ENCODE results near the gene MAST3. TPM values are rescaled to one million over a fixed set of nuclear protein-coding genes. Genes with fewer than 3 reads are reported as not detected.
"Not testable (repeated sequence)": the region's sequence is repeated elsewhere in the genome, so short reads cannot be mapped to it uniquely, and the experiment has no call there.

MAST3 gene
- polyA plus RNA-seq, 3 donors, result 6.8 to 34.0 (median 12.4) TPM

- H3K9me3 ChIP-seq (replicated peaks in 1 of 2; ENCODE audit: control insufficient read depth in 1 of 2, insufficient read depth in 1 of 2, low read length in 2 of 2), result no peaks in the 10 kb centered on the region
- intact Hi-C loops (cut with micrococcal nuclease), result no loop called here
- no peaks in the 10 kb centered on the region for H3K36me3 ChIP-seq (replicated peaks in 1 of 2; ENCODE audit: control insufficient read depth in 1 of 2, insufficient read depth in 2 of 2, low read length in 2 of 2)
- no peak overlapping the region for H3K4me3 ChIP-seq (replicated peaks in 1 of 3; ENCODE audit: low read depth in 2 of 3, low read length in 3 of 3)
- 87% methylated on average over 4 of the region's 15 CpGs for WGBS (ENCODE audit: insufficient coverage)
- peaks cover 0 to 5% of the 10 kb centered on the region in 2 donors for H3K27me3 ChIP-seq (ENCODE audit: control insufficient read depth in 2 of 2, insufficient read depth in 2 of 2, low read length in 2 of 2)
- H4K20me1 ChIP-seq (ENCODE audit: insufficient read depth, low read length), result no peaks in the 10 kb centered on the region
- no peak overlapping the region for H3K4me2 ChIP-seq (replicated peaks; ENCODE audit: extremely low read depth, low read length, poor library complexity, severe bottlenecking)
- H3K27ac Mint-ChIP-seq, result peak overlapping the region in 1 of 7 donors; percentile 46
- TF ChIP-seq, protein P1, sequence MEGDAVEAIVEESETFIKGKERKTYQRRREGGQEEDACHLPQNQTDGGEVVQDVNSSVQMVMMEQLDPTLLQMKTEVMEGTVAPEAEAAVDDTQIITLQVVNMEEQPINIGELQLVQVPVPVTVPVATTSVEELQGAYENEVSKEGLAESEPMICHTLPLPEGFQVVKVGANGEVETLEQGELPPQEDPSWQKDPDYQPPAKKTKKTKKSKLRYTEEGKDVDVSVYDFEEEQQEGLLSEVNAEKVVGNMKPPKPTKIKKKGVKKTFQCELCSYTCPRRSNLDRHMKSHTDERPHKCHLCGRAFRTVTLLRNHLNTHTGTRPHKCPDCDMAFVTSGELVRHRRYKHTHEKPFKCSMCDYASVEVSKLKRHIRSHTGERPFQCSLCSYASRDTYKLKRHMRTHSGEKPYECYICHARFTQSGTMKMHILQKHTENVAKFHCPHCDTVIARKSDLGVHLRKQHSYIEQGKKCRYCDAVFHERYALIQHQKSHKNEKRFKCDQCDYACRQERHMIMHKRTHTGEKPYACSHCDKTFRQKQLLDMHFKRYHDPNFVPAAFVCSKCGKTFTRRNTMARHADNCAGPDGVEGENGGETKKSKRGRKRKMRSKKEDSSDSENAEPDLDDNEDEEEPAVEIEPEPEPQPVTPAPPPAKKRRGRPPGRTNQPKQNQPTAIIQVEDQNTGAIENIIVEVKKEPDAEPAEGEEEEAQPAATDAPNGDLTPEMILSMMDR (IDR thresholded peaks at IDR 0.05), result no peak
- H3K27me3 Mint-ChIP-seq (ENCODE audit: low read depth in 3 of 3), result peaks cover 14 to 19% (median 18%) of the 10 kb centered on the region in 3 donors
- no peak overlapping the region for H3K9ac ChIP-seq (ENCODE audit: insufficient read depth, low read length, poor library complexity, severe bottlenecking)
- no peak for DNase-seq
- no peak overlapping the region for H3K27ac ChIP-seq (ENCODE audit: low read depth in 1 of 2, low read length in 2 of 2)
- H3K4me1 ChIP-seq (ENCODE audit: control insufficient read depth in 1 of 2, insufficient read depth in 2 of 2, low read length in 2 of 2), result peaks cover 44 to 49% of the 10 kb centered on the region in 2 donors
- no peak overlapping the region for H3K4me3 Mint-ChIP-seq
- H3K79me2 ChIP-seq (ENCODE audit: insufficient read depth, low read length), result no peaks in the 10 kb centered on the region
- peaks cover 0 to 3% (median 0%) of the 10 kb centered on the region in 7 donors for H3K9me3 Mint-ChIP-seq
- H2AFZ ChIP-seq (ENCODE audit: insufficient read depth, low read depth, low read length, poor library complexity, severe bottlenecking), result no peak overlapping the region
- H3K4me1 Mint-ChIP-seq, result peaks cover 43% of the 10 kb centered on the region
- H3K36me3 Mint-ChIP-seq, result peaks cover 4 to 14% of the 10 kb centered on the region in 2 donors
Observed at GRCh38 chr19:18102916-18103542, 5.5 kb downstream of the MAST3 start.

DNA sequence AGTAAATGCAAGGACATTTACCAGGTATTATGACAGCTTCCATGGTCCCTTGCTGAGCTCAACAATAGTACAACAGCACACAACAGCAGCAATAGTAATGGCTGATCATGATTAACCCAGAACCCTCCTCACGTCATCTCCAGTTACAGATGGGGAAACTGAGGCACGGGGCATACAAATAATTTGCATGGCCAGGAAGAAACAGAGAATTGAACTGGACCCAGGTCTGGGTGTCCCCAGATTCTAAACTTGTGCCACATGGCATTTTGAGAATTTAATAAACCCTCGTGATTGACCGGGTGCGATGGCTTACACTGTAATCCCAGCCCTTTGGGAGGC lies 7.2 kb downstream of the MAST3 start:
- peak overlapping the region; percentile 73 for H3K4me2 ChIP-seq (replicated peaks; ENCODE audit: extremely low read depth, low read length, poor library complexity, severe bottlenecking)
- Mint-ChIP-seq H3K27ac (peak overlapping the region in 6 of 7 donors; percentile 53 to 85 (median 71)), H3K4me1 (peaks cover 41% of the 10 kb centered on the region), H3K36me3 (peaks cover 7 to 14% of the 10 kb centered on the region in 2 donors), H3K9me3 (peaks cover 0 to under 1% (median 0%) of the 10 kb centered on the region in 7 donors), H3K4me3 (peak overlapping the region; percentile 72 to 89), H3K27me3 (ENCODE audit: low read depth in 3 of 3) (peaks cover under 1 to 6% (median 5%) of the 10 kb centered on the region in 3 donors)
- H3K9ac ChIP-seq (ENCODE audit: insufficient read depth, low read length, poor library complexity, severe bottlenecking), result peak overlapping the region; percentile 10
- no peaks in the 10 kb centered on the region for H3K27me3 ChIP-seq (ENCODE audit: control insufficient read depth in 2 of 2, insufficient read depth in 2 of 2, low read length in 2 of 2)
- H2AFZ ChIP-seq (ENCODE audit: insufficient read depth, low read depth, low read length, poor library complexity, severe bottlenecking), result peak overlapping the region; percentile 77
- TF ChIP-seq, protein P1 (IDR thresholded peaks at IDR 0.05), result no peak
- 65% methylated on average over 5 of the region's 5 CpGs for WGBS (ENCODE audit: insufficient coverage)
- H3K4me1 ChIP-seq (ENCODE audit: control insufficient read depth in 1 of 2, insufficient read depth in 2 of 2, low read length in 2 of 2), result peaks cover 43 to 49% of the 10 kb centered on the region in 2 donors
- H3K4me3 ChIP-seq (replicated peaks in 1 of 3; ENCODE audit: low read depth in 2 of 3, low read length in 3 of 3), result peak overlapping the region; percentile 43 to 73 (median 60)
- H3K27ac ChIP-seq (ENCODE audit: low read depth in 1 of 2, low read length in 2 of 2), result peak overlapping the region in 1 of 2 donors; percentile 46
- H3K9me3 ChIP-seq (replicated peaks in 1 of 2; ENCODE audit: control insufficient read depth in 1 of 2, insufficient read depth in 1 of 2, low read length in 2 of 2), result no peaks in the 10 kb centered on the region
- no peak for DNase-seq
- peaks cover 2% of the 10 kb centered on the region for H3K79me2 ChIP-seq (ENCODE audit: insufficient read depth, low read length)
- no peaks in the 10 kb centered on the region for H3K36me3 ChIP-seq (replicated peaks in 1 of 2; ENCODE audit: control insufficient read depth in 1 of 2, insufficient read depth in 2 of 2, low read length in 2 of 2)
- H4K20me1 ChIP-seq (ENCODE audit: insufficient read depth, low read length), result no peaks in the 10 kb centered on the region
- intact Hi-C loops (cut with micrococcal nuclease), result no loop called here

DNA sequence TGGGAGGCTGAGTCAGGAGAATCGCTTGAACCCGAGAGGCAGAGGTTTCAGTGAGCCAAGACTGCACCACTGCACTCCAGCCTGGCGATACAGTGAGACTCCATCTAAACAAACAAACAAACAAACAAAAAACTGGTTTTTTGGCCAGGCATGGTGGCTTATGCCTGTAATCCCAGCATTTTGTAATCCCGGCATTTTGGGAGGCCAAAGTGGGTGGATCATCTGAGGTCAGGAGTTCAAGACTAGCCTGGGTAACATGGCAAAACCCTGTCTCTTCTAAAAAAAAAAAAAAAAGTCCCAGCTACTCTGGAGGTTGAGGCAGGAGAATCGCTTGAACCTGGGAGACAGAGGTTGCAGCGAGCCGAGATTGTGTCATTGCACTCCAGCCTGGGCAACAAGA lies 7.7 kb downstream of the MAST3 start:
- H3K27ac ChIP-seq (ENCODE audit: low read depth in 1 of 2, low read length in 2 of 2); H3K9me3 Mint-ChIP-seq; H3K4me3 Mint-ChIP-seq; H3K9me3 ChIP-seq (replicated peaks in 1 of 2; ENCODE audit: control insufficient read depth in 1 of 2, insufficient read depth in 1 of 2, low read length in 2 of 2); H3K27me3 ChIP-seq (ENCODE audit: control insufficient read depth in 2 of 2, insufficient read depth in 2 of 2, low read length in 2 of 2); H3K9ac ChIP-seq (ENCODE audit: insufficient read depth, low read length, poor library complexity, severe bottlenecking); H3K4me2 ChIP-seq (replicated peaks; ENCODE audit: extremely low read depth, low read length, poor library complexity, severe bottlenecking); H2AFZ ChIP-seq (ENCODE audit: insufficient read depth, low read depth, low read length, poor library complexity, severe bottlenecking); H4K20me1 ChIP-seq (ENCODE audit: insufficient read depth, low read length); H3K79me2 ChIP-seq (ENCODE audit: insufficient read depth, low read length); H3K27ac Mint-ChIP-seq; H3K36me3 ChIP-seq (replicated peaks in 1 of 2; ENCODE audit: control insufficient read depth in 1 of 2, insufficient read depth in 2 of 2, low read length in 2 of 2); DNase-seq; H3K4me3 ChIP-seq (replicated peaks in 1 of 3; ENCODE audit: low read depth in 2 of 3, low read length in 3 of 3); intact Hi-C loops (cut with micrococcal nuclease); H3K27me3 Mint-ChIP-seq (ENCODE audit: low read depth in 3 of 3): not testable (repeated sequence)
- 80% methylated on average over 2 of the region's 7 CpGs for WGBS (ENCODE audit: insufficient coverage)
- Mint-ChIP-seq H3K4me1 (peaks cover 39% of the 10 kb centered on the region), H3K36me3 (peaks cover 6 to 14% of the 10 kb centered on the region in 2 donors)
- H3K4me1 ChIP-seq (ENCODE audit: control insufficient read depth in 1 of 2, insufficient read depth in 2 of 2, low read length in 2 of 2), result peaks cover 42 to 49% of the 10 kb centered on the region in 2 donors

Data from CD14-positive monocyte (primary cell).